Peyer's patch (tissue), 4 donors: ENCODE measurements around the gene ANKS6. TPM values are rescaled to one million over a fixed set of nuclear protein-coding genes. Genes with fewer than 3 reads are reported as not detected.

ENCODE experiments used
- DNase-seq, 3 donors: peaks; one replicate each; pipeline ENCODE4 v3.0.0-alpha.2; 2017 to 2019
- H3K27ac ChIP-seq, 4 donors: fragments of 200-600 bp; sonication (generic); one replicate each; pipeline ENCODE4 v1.5.1; 2016 to 2019
- H3K27me3 ChIP-seq, 2 donors: fragments of 200-600 bp; sonication (generic); one replicate each; pipeline ENCODE4 v1.5.1; 2019
- H3K36me3 ChIP-seq, 3 donors: fragments of 200-600 bp; sonication (generic); one replicate each; pipeline ENCODE4 v1.5.1; 2016 to 2019
- H3K4me1 ChIP-seq, 4 donors: fragments of 200-600 bp; sonication (generic); one replicate each; pipeline ENCODE4 v1.5.1; 2016 to 2019
- H3K4me3 ChIP-seq, 4 donors: fragments of 200-600 bp; sonication (generic); 1 replicate in 3 of 4; 2 replicates in 1 of 4; pipeline ENCODE4 v1.5.1; 2016 to 2019; ENCODE audit warnings: mild to moderate bottlenecking in 1 of 4
- H3K9me3 ChIP-seq, 4 donors: fragments of 200-600 bp; sonication (generic); one replicate each; pipeline ENCODE4 v1.5.1; 2016 to 2019; ENCODE audit warnings: mild to moderate bottlenecking in 1 of 4
- CTCF ChIP-seq, 6 experiments: fragments of 450-650 bp in 4 of 6; fragments of 200-600 bp in 2 of 6; sonication (generic) in 1 of 6; IDR thresholded peaks; one replicate each; pipeline ENCODE4 v1.5.1; 2017 to 2019; ENCODE audit warnings: antibody characterized with exemption in 6 of 6, mild to moderate bottlenecking in 3 of 6, moderate library complexity in 1 of 6
- POLR2A ChIP-seq, 2 donors: fragments of 450-650 bp; IDR thresholded peaks; one replicate each; pipeline ENCODE4 v1.5.1; 2017; ENCODE audit warnings: antibody characterized with exemption in 2 of 2, mild to moderate bottlenecking in 2 of 2, moderate library complexity in 2 of 2
- total RNA-seq, 4 donors: library from RNA; depleted of rRNA; stranded (reverse); fragments of >200 nt; gene quantifications; one replicate each; pipeline ENCODE4 v1.1.0, GENCODE V29; 2016

Gene ANKS6
- total RNA-seq, 4 donors from 2014 or later, result 39.8 to 79.6 (median 54.6) TPM

GRCh38 chr9:98823666-98824334 lies 27.4 kb upstream of the ANKS6 start:
- Histone ChIP-seq H3K27me3 (no peaks in the 10 kb centered on the region), H3K4me1 (no peaks in the 10 kb centered on the region), H3K36me3 (peaks cover 0 to 27% (median 0%) of the 10 kb centered on the region in 3 donors), H3K27ac (no peak overlapping the region), H3K9me3 (peaks cover 0 to 3% (median 0%) of the 10 kb centered on the region in 4 donors), H3K4me3 (no peak overlapping the region)
- TF ChIP-seq POLR2A (IDR thresholded peaks at IDR 0.05), result no peak
- no peak for TF ChIP-seq CTCF (IDR thresholded peaks at IDR 0.05)
- peak in 1 of 3 donors; percentile 32 for DNase-seq

GRCh38 chr9:98822661-98823060 lies 26.3 kb upstream of the ANKS6 start:
- Histone ChIP-seq H3K27me3 (no peaks in the 10 kb centered on the region), H3K36me3 (peaks cover 0 to 21% (median 0%) of the 10 kb centered on the region in 3 donors), H3K4me3 (no peak overlapping the region), H3K4me1 (no peaks in the 10 kb centered on the region), H3K9me3 (peaks cover 0 to 3% (median 0%) of the 10 kb centered on the region in 4 donors), H3K27ac (no peak overlapping the region)
- no peak for DNase-seq
- TF ChIP-seq POLR2A (IDR thresholded peaks at IDR 0.05) (no peak), CTCF (IDR thresholded peaks at IDR 0.05) (no peak)

- TF ChIP-seq POLR2A (IDR thresholded peaks at IDR 0.05), result no peak
- TF ChIP-seq CTCF (IDR thresholded peaks at IDR 0.05), result no peak
- DNase-seq, result no peak
- no peaks in the 10 kb centered on the region for H3K27me3 ChIP-seq
- peaks cover 0 to 13% (median 0%) of the 10 kb centered on the region in 3 donors for H3K36me3 ChIP-seq
- H3K4me3 ChIP-seq, result no peak overlapping the region
- peaks cover 0 to 3% (median 0%) of the 10 kb centered on the region in 4 donors for H3K9me3 ChIP-seq
- no peak overlapping the region for H3K27ac ChIP-seq
- no peaks in the 10 kb centered on the region for H3K4me1 ChIP-seq
Observed at GRCh38 chr9:98821831-98822230, 25.5 kb upstream of the ANKS6 start.

DNA sequence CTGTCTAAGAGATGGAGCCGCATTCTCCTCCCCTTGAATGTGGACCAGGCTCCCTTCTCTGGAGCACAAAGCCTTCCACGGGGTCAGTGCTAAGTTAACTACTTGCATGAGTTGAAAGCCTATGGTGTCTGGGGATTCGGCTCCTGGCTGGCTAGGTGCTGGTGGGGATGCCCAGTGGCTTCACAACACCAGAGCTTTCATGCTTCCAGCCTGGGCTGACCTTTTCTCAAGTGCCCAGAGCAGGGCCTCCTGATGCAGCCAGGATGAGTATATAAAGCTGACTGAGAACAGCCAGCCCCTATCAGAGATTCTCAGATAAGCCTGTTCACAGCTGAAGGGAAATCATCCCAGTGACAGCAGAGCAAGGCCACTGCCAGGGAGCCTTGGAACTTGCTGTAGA lies 22.9 kb upstream of the ANKS6 start:
- TF ChIP-seq POLR2A (IDR thresholded peaks at IDR 0.05), result no peak
- TF ChIP-seq CTCF (IDR thresholded peaks at IDR 0.05), result no peak
- H3K27ac ChIP-seq, result no peak overlapping the region

DNA sequence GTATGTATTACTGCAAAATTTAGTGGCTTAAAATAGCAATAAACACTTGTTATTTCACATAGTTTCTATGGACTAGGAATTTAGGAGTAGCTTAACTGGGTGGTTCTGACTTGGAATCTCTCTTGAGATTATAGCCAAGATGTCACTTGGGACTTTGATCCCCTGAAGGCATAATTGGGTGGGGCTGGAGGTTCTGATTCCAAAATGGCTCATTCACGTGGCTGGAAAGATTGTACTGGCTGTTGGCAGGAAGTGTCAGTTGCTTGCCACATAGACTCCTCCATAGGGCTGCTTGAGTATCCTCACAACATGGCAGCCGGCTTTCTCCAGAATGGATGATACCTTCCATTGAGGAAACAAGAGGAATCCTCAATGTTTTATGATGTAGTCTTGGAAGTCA lies 22.4 kb upstream of the ANKS6 start:
- peaks cover 0 to 3% (median 0%) of the 10 kb centered on the region in 4 donors for H3K9me3 ChIP-seq
- no peak overlapping the region for H3K4me3 ChIP-seq
- H3K27me3 ChIP-seq, result no peaks in the 10 kb centered on the region
- no peak for DNase-seq
- no peaks in the 10 kb centered on the region for H3K4me1 ChIP-seq
- H3K36me3 ChIP-seq, result no peaks in the 10 kb centered on the region
- TF ChIP-seq CTCF (IDR thresholded peaks at IDR 0.05), result no peak
- no peak for TF ChIP-seq POLR2A (IDR thresholded peaks at IDR 0.05)
- no peak overlapping the region for H3K27ac ChIP-seq

More for the DNA sequence above, 22.9 kb upstream of the ANKS6 start:
- Histone ChIP-seq H3K27me3 (no peaks in the 10 kb centered on the region), H3K36me3 (no peaks in the 10 kb centered on the region), H3K9me3 (peaks cover 0 to 3% (median 0%) of the 10 kb centered on the region in 4 donors), H3K4me3 (no peak overlapping the region), H3K4me1 (no peaks in the 10 kb centered on the region)
- DNase-seq, result no peak
